Lower leg skin (tissue), 4 donors: ENCODE data around the gene CSHL1. TPM values are rescaled to one million over a fixed set of nuclear protein-coding genes. Genes with fewer than 3 reads are reported as not detected.
"Not testable (repeated sequence)": the region's sequence is repeated elsewhere in the genome, so short reads cannot be mapped to it uniquely, and the experiment has no call there.

ENCODE experiments used
- DNase-seq, 2 donors: peaks; one replicate each; pipeline ENCODE4 v3.0.0-alpha.2; 2019; ENCODE audit warnings: low spot score in 2 of 2
- H3K4me3 ChIP-seq: fragments of 200-600 bp; sonication (generic); 2 replicates; pipeline ENCODE4 v1.5.1; 2017; ENCODE audit warnings: mild to moderate bottlenecking, low read depth; ENCODE audit not compliant: poor library complexity, severe bottlenecking
- CTCF ChIP-seq, 3 donors: fragments of 450-650 bp; IDR thresholded peaks; one replicate each; pipeline ENCODE4 v1.5.1; 2016; ENCODE audit warnings: antibody characterized with exemption in 3 of 3, mild to moderate bottlenecking in 3 of 3, moderate library complexity in 2 of 3
- POLR2A ChIP-seq, 2 donors: fragments of 450-650 bp; IDR thresholded peaks; one replicate each; pipeline ENCODE4 v1.6.1; 2016 to 2017; ENCODE audit warnings: antibody characterized with exemption in 2 of 2, mild to moderate bottlenecking in 1 of 2, moderate library complexity in 1 of 2
- WGBS, 2 donors: methylation state at CpG; one replicate each; pipeline ENCODE4 v1.1.5; 2018; 5-methylcytosine and 5-hydroxymethylcytosine counted together
- intact Hi-C: fragments of 100-400 bp; cut with DNase I; formaldehyde crosslinking; loops from one replicate; pipeline ENCODE4 v1.15.0; 2023; ENCODE audit warnings: low total_unique reads
- total RNA-seq, 4 donors: library from RNA; depleted of rRNA; stranded (reverse); fragments of >200 nt; gene quantifications; one replicate each; pipeline ENCODE4 v1.1.0, GENCODE V29; 2016

Gene CSHL1
- total RNA-seq, 4 donors from 2014 or later = not detected

- intact Hi-C loops = no loop called here
- 92 to 96% methylated on average over 10 of the region's 10 CpGs for WGBS, 2 donors
- TF ChIP-seq POLR2A (IDR thresholded peaks at IDR 0.05) = no peak
- no peak for TF ChIP-seq CTCF (IDR thresholded peaks at IDR 0.05)
- no peak overlapping the region for H3K4me3 ChIP-seq
- no peak for DNase-seq
These were observed 17.2 kb upstream of the CSHL1 start for GRCh38 chr17:63928172-63928666.

- no peak for DNase-seq
- no peak for TF ChIP-seq CTCF (IDR thresholded peaks at IDR 0.05)
- TF ChIP-seq POLR2A (IDR thresholded peaks at IDR 0.05) = no peak
- H3K4me3 ChIP-seq = no peak overlapping the region
- 74% methylated on average over 8 of the region's 8 CpGs for WGBS, 2 donors
- intact Hi-C loops = no loop called here
These were observed 16.6 kb upstream of the CSHL1 start for GRCh38 chr17:63927464-63928171.

- no peak overlapping the region for H3K4me3 ChIP-seq
- WGBS, 2 donors = 98% methylated on average over 2 of the region's 2 CpGs
- no peak for TF ChIP-seq POLR2A (IDR thresholded peaks at IDR 0.05)
- no peak for TF ChIP-seq CTCF (IDR thresholded peaks at IDR 0.05)
- DNase-seq = no peak
- intact Hi-C loops = no loop called here
These were observed 15.1 kb upstream of the CSHL1 start for GRCh38 chr17:63926164-63926563.

GRCh38 chr17:63925615-63926014 lies 14.6 kb upstream of the CSHL1 start:
- 75 to 79% methylated on average over 5 of the region's 5 CpGs for WGBS, 2 donors
- no peak overlapping the region for H3K4me3 ChIP-seq
- intact Hi-C loops = no loop called here
- TF ChIP-seq POLR2A (IDR thresholded peaks at IDR 0.05) (no peak), CTCF (IDR thresholded peaks at IDR 0.05) (no peak)
- no peak for DNase-seq

GRCh38 chr17:63922402-63922801 lies 11.3 kb upstream of the CSHL1 start:
- intact Hi-C loops, DNase-seq, H3K4me3 ChIP-seq: not testable (repeated sequence)
- WGBS, 2 donors = 73 to 80% methylated on average over 9 of the region's 9 CpGs

- intact Hi-C loops, DNase-seq, H3K4me3 ChIP-seq: not testable (repeated sequence)
- WGBS, 2 donors = 93 to 94% methylated on average over 5 of the region's 5 CpGs
These were observed 9.7 kb upstream of the CSHL1 start for GRCh38 chr17:63920779-63921178.

GRCh38 chr17:63920050-63920449 lies 9.0 kb upstream of the CSHL1 start:
- intact Hi-C loops, DNase-seq, H3K4me3 ChIP-seq: not testable (repeated sequence)
- WGBS, 2 donors = 74 to 77% methylated on average over 6 of the region's 6 CpGs
